Glomerular visceral epithelial cell (primary cell): Measurements from ENCODE around the gene SLC1A7.

Experiments used
- DNase-seq: peaks from one replicate; pipeline ENCODE4 v3.0.0-alpha.2; 2016; ENCODE audit errors: extremely low spot score

The SLC1A7 gene

DNA sequence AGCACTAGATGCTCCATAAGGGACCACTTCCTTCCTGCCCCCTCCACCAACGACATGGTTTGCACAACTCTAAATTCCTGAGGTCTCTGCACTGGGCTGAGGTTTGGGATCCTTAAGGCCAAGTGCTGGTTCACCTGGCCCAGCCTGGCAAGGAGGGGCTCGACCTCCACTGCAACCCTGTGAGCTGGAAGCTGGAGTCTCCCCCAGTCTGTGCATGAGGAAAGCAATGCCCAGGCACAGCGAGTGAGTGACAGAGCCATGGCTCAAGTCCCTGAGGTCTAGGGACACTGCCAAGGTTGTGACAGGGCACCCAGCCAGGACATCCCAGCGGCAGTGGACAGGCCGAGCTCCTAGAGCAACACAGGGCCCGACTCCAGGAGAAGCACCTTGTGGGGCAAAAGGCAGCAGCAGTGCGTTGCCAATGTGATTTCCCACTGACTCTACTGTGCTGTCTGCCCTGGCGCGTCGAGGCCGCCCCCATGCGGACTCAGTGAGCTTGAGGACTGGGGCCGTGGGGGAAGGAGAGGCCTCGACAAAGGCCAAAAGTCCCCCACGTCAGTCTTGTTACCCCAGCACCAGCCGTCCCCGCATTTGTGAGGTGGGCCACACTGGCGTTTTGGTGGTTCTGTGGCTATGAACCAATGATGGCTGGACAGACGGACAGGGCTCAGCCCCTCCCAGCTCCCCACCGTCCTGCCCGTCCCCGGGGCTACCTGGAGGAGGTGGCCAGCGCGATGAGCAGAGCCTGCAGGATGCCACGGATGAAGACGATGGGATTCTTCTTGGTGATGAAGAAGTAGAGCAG, 50.4 kb downstream of the SLC1A7 start:
- peak; percentile 54 for DNase-seq

DNA sequence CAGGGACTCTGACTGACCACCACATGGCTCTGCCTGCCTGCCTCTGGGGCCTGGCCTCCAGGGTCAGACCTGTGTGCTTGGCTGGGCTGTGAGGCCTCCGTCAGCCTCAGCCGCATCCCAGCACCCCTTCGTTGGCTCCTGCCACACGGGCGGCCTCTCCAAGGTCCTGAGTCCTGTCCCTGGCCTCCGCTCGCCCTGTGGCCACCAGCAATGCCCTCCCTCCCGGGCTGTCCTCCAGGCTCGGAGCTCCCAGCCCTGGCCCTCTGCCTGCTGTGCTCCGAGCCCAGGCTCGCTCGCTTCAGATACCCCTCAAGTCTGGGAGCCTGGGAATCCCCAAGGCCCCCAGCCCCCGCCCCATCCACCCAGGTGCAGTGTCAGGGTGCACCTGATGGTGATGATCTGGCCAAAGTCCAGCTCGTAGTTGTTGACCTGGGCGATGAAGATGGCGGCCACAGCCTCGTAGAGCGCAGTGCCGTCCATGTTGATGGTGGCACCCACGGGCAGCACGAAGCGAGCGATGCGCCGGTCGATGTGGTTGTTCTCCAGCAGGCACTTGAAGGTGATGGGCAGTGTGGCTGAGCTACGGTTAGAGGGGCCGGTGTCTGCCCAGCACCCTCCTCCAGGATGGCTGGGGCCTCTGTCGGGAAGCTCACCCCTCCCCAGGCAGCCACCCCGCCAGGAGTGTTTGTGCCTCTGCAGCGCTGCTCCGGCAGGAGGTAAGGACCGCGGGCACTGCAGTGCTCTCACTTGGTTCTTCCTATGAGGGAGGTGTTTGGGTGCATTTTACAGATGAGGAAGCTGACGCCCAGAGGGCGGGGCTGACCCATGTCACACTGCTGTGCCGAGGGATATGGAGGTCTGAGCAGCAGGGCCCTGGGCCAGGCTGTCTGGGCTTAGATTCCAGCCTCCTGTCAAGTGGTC, 52.0 kb downstream of the SLC1A7 start:
- DNase-seq = no peak

DNA sequence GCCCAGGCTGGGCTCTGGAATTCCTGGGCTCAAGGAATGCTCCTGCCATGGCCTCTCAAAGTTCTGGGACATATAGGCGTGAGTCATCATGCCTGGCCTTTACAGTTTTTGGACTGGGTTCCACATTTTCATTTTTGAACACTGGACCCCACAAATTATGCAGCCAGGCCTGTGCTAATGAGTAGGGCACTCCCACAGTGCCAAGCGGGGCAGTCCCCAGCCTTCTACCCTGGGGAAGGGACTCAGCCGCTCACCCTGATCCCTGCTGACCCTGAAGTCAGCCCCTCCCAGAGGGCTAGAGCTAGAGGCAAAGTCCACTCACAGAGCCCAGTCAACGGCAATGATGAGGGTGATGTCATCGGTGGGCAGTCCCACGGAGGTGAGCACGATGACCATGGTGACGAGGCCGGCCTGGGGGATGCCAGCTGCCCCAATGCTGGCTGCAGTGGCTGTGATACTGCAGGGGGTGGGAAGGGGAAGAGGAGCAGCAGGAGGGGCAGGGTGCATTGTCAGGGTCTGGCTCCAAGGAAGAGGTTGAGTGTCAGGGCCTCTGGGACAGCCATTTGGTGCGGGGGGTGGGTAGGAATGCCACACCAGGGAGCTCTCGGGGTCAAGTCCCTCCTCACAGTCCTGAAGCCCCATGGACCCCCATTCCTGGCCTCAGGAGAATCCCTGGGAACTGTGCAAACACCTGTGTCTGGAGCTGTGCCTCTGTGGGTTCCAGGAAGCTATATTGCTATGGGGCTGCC, 52.8 kb downstream of the SLC1A7 start:
- no peak for DNase-seq

DNA sequence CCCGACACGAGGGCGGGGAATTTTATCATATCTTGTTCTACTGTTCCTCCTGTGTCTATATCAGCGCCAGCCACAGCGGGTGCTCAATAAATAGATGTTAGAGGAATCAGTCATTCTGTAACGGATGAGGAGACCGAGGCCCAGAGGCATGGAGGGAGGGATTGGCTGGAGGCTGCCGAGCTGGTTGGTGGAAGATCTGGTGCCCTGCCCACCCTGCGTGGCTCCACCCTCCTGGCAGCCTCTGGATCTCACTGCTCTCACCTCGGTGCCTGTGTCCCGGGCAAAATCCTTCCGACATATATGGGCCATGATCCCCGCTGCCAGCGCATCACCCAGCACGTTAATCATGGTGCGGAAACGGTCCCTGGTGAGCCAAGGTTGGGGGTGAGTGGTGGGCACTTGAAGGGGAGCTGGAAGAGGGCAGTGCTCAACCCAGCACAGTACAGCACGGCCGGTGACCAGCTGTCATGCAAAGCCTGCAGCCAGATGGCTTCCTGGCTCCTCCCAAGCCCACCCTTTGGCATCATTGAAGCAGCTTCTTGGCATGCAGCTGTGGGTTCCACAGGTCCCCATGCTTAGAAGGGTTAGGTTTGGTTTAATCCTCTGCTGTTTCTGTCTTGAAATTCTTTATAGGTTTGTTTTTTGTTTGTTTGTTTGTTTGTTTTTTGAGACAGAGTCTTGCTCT, 53.7 kb downstream of the SLC1A7 start:
- DNase-seq = no peak

DNA sequence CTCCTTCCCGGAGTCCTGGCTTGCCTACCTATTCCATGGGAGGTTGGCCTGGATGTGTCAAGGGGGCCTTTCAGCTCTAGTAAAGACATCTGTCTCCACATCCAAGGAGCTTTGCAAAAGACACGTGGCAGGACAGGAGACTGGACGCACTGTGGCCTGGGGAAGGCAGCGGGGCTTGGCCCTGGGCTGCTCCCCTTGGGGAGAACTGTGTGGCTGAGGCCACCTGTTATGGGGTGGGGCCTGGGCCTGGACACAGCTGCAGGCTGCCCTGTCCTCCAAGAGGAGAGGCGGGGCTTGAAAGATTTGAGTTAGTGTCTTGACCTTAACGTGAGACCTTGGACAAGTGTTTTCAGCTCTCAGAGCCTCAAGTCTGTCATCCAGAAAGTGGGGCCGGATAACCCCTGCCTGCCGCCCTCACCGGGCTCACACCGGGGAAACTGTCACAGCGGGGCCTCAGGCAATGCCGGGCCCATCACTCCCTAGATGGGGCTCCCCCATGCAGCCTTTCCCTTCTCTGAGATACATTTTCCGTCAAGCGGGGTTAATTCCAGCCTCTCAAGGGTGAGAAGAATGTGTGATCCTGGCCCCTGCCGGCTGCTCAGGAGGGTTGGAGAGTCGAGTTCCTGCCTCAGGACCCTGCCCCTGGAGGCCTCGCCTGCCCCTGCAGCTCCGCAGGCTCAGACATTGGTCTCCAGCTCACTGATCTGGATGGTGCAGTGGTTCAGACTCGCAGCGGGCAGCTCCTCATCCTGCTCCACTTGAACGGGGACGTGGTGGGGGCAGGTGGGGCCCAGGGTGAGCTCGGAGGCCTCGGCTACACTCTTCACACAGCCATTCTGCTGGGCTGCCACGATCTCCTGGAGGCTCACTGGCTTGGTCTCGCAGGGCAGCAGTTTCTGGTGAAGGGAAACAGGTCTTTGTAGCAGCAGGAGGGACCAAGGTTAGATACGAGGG, 54.8 kb downstream of the SLC1A7 start:
- DNase-seq = no peak

DNA sequence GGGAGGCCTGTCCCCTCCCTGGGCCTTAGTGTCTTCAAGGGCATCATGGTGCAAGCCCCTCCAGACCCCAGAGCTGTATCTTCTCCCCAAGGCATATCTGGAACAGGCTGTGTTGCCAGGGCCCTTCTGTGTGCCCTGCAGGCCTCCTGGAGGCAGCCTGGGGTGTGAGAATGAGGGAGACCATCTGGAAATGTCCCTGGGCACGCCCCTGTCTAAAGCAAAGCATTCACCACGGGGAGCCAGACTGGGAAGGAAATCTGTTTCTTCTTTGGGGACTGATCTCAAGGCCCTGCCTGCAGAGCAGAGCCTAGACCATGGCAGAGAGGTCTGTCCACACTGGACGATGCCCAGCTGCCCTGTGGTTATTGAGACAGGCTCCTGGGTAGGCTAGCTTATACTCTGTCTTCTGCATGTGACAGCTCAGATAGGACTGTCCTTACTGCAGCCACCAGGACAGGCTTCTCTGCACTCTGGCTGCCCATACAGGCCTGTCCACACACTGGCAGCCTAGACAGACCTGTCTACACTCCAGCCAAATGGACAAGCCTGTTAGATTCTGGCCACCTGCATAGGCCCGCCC, 55.9 kb downstream of the SLC1A7 start:
- no peak for DNase-seq

DNA sequence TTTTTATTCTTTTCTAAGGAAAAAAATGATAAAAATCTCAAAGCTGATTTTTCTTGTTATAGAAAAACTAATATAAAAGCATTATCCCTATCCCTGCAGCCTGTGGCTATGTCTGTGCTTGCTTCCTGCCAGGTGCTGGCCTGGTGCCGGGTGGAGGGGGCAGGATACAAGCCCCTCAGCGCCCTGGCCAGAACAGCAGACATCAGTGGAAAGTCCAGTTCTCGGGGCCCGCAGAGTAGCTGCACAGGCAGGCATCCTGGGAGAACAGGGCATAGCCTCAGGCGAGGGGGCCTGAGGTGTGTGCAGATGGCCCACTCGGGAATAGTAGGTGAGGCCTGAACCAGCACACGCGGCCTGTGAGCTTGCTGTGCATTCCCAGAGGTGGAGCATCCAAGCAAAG, 57.0 kb downstream of the SLC1A7 start:
- DNase-seq = no peak

DNA sequence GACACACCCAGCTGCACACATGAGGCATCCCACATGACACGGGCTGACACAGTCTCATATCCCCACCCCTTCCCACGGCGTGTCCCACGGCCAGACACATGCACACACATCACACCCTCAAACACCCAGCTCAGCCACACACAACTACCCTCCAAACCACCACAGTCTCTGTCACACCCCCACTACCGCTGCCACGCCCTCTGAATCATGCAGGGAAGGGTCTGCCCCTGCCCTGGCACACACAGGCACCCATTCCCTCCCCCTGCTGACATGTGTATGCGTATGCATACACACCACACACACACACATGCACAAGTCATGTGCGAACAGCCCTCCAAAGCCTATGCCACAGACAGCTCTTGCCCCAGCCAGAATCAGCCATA, 57.9 kb downstream of the SLC1A7 start:
- DNase-seq = no peak

DNA sequence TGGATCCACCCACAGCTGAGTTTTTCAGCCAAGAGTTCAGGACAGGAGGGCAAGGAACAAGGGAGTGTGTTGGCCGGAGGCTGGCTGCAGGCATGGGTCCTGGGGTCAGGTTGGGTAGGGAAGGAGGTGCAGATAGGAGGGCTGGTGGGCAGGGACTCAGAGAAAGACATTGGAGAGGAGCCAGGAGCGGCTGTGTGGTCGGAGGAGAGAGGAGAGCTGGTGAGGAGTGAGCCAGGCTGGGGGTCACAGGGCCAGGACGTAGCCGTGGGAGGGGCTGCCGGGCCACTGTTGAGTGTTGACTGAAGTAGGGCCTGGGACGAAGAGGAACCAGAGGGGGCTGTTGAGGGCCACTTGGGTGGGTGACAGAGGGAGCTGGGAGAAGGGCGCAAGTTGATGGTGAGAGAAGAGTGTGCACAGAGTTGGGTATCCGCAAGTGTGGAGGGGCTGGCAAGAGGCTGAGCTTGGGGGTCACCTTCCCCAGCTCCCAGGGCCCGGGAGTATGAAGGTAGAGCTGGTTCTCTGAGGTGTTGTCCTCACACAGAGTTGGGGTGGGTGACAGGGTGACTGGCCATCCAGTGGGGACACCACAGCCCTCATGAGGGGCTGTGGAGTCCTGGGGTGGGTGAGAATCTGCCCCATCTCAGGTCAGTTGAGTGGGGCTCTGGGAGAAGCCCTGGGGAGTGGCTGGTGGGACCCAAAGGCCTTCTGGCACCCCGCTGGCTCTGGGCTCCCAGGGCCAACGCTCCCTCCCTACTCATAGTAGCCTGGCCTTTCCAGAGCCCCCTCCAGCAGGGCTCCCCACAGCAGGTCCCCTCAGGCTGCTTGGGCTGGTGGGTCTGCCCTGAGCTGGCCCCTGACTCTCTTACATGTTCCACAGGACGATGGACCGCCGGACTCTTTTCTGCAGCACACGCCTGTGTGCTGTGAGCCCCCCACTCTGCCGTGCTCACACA, 58.5 kb downstream of the SLC1A7 start:
- no peak for DNase-seq

DNA sequence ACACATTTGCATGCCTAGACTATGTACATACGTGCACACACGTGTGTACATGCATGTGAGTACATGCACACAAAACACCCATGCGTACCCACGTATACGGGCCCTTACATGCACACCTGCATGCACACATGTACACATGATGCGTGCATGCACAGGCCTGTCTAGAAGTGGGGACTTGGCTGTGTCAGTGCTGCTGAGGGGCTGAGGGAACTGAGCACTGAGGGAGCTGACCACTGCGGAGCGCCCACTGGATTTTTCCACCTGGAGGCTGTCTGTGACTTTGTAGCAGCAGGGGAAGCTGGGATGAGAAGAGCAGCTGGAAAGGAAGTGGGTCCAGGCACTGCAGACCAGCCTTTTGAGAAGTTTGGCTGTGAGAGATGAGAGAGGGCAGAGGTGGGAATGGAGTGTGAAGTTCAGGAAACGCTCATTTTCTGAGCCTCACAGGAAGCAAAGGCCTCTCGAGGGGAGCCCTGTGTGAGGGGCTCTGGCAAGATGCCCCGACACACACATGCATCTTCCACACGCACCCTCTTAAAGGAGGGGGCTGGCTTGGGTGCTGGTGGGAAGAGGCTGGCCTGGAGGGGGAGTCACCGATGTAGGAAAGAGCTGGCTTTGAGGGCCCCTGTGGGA, 59.5 kb downstream of the SLC1A7 start:
- no peak for DNase-seq

DNA sequence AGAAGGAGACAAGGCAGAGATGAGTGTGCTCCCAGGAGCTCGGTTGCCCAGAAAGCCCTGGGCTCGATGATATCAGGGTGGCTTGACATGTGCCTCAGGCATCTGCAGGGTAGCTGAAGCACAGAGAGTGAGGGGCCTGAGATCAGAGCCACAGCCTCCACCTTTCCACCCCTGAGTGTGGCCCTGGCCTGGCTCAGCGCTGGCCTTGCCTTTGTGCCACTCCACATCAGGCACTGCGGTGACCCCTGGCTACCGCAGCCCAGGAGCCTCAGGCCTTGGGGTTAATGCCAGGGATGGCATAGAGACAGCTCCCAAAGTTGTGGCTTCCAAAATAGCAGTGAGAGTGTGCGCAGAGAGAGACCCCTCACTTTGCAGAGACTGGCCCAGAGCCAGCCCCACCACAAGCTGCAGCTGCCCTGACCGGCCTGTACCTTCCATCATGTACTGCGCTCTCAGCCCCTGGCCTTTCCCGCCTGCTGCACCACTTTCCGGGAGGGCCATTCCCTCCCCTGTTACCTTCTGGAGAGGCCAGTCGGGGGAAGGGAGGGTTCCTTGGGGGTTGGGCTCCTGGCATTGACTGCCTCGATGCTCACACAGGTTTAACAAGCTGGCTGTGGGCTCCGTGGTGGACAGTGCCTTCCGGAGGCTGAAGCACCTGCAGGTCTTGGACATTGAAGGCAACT, 60.9 kb downstream of the SLC1A7 start:
- no peak for DNase-seq

DNA sequence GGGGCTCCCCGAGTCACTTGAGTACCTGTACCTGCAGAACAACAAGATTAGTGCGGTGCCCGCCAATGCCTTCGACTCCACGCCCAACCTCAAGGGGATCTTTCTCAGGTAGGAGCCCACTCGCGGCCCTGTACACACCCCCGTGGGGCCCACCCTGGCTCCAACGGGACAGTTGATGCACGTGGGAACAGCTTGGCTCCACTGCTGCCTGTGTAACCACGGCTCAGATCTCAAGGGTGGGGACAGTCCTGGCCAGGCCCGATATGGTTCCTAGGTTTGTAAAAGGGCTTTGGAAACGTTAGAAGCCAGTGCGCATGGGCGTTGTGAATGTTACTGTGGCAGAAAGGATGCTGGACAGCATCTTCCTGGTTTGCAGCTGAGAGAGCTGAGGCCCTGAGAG, 61.7 kb downstream of the SLC1A7 start:
- no peak for DNase-seq

DNA sequence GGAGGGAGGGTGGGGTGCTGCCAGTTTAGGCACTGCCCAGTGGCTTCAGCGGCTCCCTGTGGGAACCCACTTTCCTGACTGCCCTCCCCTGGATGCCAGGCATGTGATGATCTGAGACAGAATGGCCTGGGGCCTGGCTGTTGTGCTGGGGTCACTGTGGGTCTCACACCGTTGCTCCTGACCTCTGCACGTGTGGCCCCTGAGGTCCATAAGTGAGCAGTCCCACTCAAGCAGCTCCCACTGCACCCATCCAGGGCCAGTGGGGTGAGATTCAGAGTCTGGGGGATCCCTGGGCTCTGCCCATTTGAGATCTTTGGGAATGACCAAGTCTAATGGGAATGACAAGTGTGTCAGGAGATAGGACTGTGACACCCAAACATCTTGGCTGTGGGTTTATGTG, 62.4 kb downstream of the SLC1A7 start:
- no peak for DNase-seq

DNA sequence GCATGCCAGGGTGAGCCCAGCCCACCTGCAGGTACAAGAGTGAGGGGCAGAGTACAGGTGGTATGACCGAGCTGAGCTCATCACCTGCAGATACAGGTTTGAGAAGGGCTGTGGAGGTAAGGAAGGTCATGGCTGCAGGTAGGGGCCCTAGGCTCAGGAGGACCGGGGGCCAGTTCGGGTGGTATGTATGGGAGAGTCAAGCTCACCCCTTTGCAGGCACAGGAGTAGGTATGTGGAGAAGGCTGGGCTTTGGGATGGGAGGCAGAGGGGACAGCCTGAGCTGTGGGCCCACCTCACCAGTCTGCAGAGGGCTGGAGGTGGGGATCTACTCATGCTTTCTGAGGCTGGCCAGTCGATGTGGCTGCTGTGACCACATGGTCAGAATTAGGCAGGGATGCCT, 63.2 kb downstream of the SLC1A7 start:
- DNase-seq = no peak

DNA sequence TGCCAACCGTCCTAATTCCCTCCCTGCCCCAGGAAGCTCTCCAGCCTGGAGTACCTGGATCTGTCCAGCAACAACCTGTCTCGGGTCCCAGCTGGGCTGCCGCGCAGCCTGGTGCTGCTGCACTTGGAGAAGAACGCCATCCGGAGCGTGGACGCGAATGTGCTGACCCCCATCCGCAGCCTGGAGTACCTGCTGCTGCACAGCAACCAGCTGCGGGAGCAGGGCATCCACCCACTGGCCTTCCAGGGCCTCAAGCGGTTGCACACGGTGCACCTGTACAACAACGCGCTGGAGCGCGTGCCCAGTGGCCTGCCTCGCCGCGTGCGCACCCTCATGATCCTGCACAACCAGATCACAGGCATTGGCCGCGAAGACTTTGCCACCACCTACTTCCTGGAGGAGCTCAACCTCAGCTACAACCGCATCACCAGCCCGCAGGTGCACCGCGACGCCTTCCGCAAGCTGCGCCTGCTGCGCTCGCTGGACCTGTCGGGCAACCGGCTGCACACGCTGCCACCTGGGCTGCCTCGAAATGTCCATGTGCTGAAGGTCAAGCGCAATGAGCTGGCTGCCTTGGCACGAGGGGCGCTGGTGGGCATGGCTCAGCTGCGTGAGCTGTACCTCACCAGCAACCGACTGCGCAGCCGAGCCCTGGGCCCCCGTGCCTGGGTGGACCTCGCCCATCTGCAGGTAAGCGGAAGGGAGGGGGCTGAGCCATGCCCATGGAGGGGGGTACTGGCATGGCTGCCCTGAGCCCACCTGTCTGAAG, 63.9 kb downstream of the SLC1A7 start:
- DNase-seq = no peak

DNA sequence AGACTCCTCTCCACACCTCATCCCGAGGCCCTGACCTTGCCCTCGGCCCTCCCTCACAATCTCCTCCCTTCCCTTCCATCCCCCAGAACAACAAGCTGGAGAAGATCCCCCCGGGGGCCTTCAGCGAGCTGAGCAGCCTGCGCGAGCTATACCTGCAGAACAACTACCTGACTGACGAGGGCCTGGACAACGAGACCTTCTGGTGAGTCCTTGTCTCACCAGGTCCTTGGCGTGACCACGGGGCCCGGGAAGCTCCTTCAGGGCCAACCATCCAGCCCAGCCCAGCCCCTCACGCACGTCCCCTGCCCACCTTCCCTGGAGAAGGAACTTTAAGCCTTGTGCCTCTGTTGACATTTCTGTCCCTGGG, 64.9 kb downstream of the SLC1A7 start:
- no peak for DNase-seq
